DND-41 (cell line): ENCODE data around the gene ACER2.

ENCODE experiments used
- ATAC-seq: fragments of 200-7000 bp; cut with Tn5 transposase; 3 replicates; pipeline ENCODE4 v1.9.1; 2021; ENCODE audit warnings: low read depth; ENCODE audit not compliant: insufficient read depth
- DNase-seq: peaks from one replicate; pipeline ENCODE4 v3.0.0-alpha.2; 2020
- H2AFZ ChIP-seq: 2 replicates; pipeline ENCODE4 v1.6.0; 2012; ENCODE audit warnings: low read depth, low read length
- H3K27ac ChIP-seq: 2 replicates; pipeline ENCODE4 v1.5.1; 2012; ENCODE audit warnings: low read length, inconsistent platforms
- H3K27me3 ChIP-seq: fragments of 200-600 bp; sonication (generic); 2 replicates; pipeline ENCODE4 v1.6.0; 2012; ENCODE audit warnings: low read length, mild to moderate bottlenecking, inconsistent platforms; ENCODE audit not compliant: insufficient read depth, poor library complexity
- H3K36me3 ChIP-seq: 2 replicates; pipeline ENCODE4 v1.5.1; 2012; ENCODE audit warnings: low read length, inconsistent platforms; ENCODE audit not compliant: insufficient read depth
- H3K4me1 ChIP-seq: 2 replicates; pipeline ENCODE4 v1.5.1; 2012; ENCODE audit warnings: mild to moderate bottlenecking, low read length; ENCODE audit not compliant: insufficient read depth
- H3K4me2 ChIP-seq: 2 replicates; pipeline ENCODE4 v1.6.0; 2012; ENCODE audit warnings: mild to moderate bottlenecking, moderate library complexity, low read length, inconsistent platforms; ENCODE audit not compliant: insufficient read depth
- H3K4me3 ChIP-seq, 2 experiments: fragments of 200-600 bp in 1 of 2; shearing (Covaris generic) in 1 of 2; 2 replicates each; pipeline ENCODE4 v1.5.1; 2012 to 2016; ENCODE audit warnings: inconsistent platforms in 2 of 2, low read length in 2 of 2, mild to moderate bottlenecking in 2 of 2, low read depth in 1 of 2, moderate library complexity in 1 of 2
- H3K79me2 ChIP-seq: 2 replicates; pipeline ENCODE4 v1.6.0; 2012; ENCODE audit warnings: low read length, inconsistent platforms; ENCODE audit not compliant: insufficient read depth
- H3K9ac ChIP-seq: 2 replicates; pipeline ENCODE4 v1.6.0; 2012; ENCODE audit warnings: low read depth, mild to moderate bottlenecking, inconsistent platforms, low read length, moderate library complexity
- H3K9me3 ChIP-seq: 2 replicates; pipeline ENCODE4 v1.5.1; 2012; ENCODE audit warnings: low read length, moderate library complexity, mild to moderate bottlenecking, inconsistent platforms; ENCODE audit not compliant: insufficient read depth, severe bottlenecking
- H4K20me1 ChIP-seq: 2 replicates; pipeline ENCODE4 v1.6.0; 2012; ENCODE audit warnings: low read length; ENCODE audit not compliant: insufficient read depth
- CTCF ChIP-seq: IDR thresholded peaks from 2 replicates; pipeline ENCODE4 v1.5.1; 2012; ENCODE audit warnings: borderline replicate concordance, low read length, moderate library complexity, mild to moderate bottlenecking; ENCODE audit not compliant: poor library complexity, severe bottlenecking; ENCODE audit errors: extremely low read depth
- EZH2 ChIP-seq: IDR thresholded peaks from 3 replicates; pipeline ENCODE4 v1.6.1; 2012; ENCODE audit warnings: borderline replicate concordance, low read depth, mild to moderate bottlenecking, moderate library complexity, low read length, inconsistent platforms; ENCODE audit not compliant: severe bottlenecking

ACER2 gene

GRCh38 chr9:19445452-19445851 lies 36.6 kb downstream of the ACER2 start:
- no peak overlapping the region for H3K27ac ChIP-seq
- no peaks in the 10 kb centered on the region for H3K79me2 ChIP-seq
- H2AFZ ChIP-seq: no peak overlapping the region
- H3K9me3 ChIP-seq: no peaks in the 10 kb centered on the region
- H3K4me1 ChIP-seq: no peaks in the 10 kb centered on the region
- H3K36me3 ChIP-seq: no peaks in the 10 kb centered on the region; the same call in 1 of the 2 replicates
- no peak overlapping the region for H3K4me2 ChIP-seq
- no peak overlapping the region for H3K9ac ChIP-seq
- DNase-seq (no peak), ATAC-seq (no peak)
- TF ChIP-seq CTCF: no peak
- TF ChIP-seq EZH2: no peak
- no peak overlapping the region for H3K4me3 ChIP-seq
- no peaks in the 10 kb centered on the region for H4K20me1 ChIP-seq
- no peaks in the 10 kb centered on the region for H3K27me3 ChIP-seq

- no peaks in the 10 kb centered on the region for H4K20me1 ChIP-seq
- ATAC-seq (no peak), DNase-seq (no peak)
- no peaks in the 10 kb centered on the region for H3K27me3 ChIP-seq
- no peak overlapping the region for H3K27ac ChIP-seq
- H3K9ac ChIP-seq: no peak overlapping the region
- no peaks in the 10 kb centered on the region for H3K4me1 ChIP-seq
- H3K4me3 ChIP-seq: no peak overlapping the region
- H3K4me2 ChIP-seq: no peak overlapping the region
- no peaks in the 10 kb centered on the region for H3K9me3 ChIP-seq
- TF ChIP-seq CTCF: no peak
- no peak for TF ChIP-seq EZH2
- no peak overlapping the region for H2AFZ ChIP-seq
- no peaks in the 10 kb centered on the region for H3K79me2 ChIP-seq
- no peaks in the 10 kb centered on the region; the same call in 1 of the 2 replicates for H3K36me3 ChIP-seq
Measured at GRCh38 chr9:19446361-19446861, 37.6 kb downstream of the ACER2 start.

GRCh38 chr9:19451240-19452087 lies 42.7 kb downstream of the ACER2 start:
- no peak for DNase-seq
- Histone ChIP-seq H3K36me3 (no peaks in the 10 kb centered on the region), H3K4me3 (no peak overlapping the region), H3K27me3 (no peaks in the 10 kb centered on the region), H3K4me2 (no peak overlapping the region), H3K79me2 (no peaks in the 10 kb centered on the region), H3K4me1 (no peaks in the 10 kb centered on the region), H3K9me3 (no peaks in the 10 kb centered on the region), H4K20me1 (no peaks in the 10 kb centered on the region), H2AFZ (no peak overlapping the region), H3K9ac (no peak overlapping the region), H3K27ac (no peak overlapping the region)
- no peak for TF ChIP-seq EZH2
- TF ChIP-seq CTCF: no peak
- no peak for ATAC-seq
